Measurements from ENCODE around the gene ZNF860.
"Not testable (repeated sequence)": the region's sequence is repeated elsewhere in the genome, so short reads cannot be mapped to it uniquely, and the experiment has no call there.

ZNF860 gene

GRCh38 chr3:31995026-31995425, 13.5 kb downstream of the ZNF860 start:
- DNase-seq, result not testable (repeated sequence)

GRCh38 chr3:31996195-31996594, 14.6 kb downstream of the ZNF860 start:
- intact Hi-C loops (cut with DNase I), result no loop called here
- no peak for DNase-seq

More at GRCh38 chr3:31995026-31995425, 13.5 kb downstream of the ZNF860 start:
- intact Hi-C loops (cut with DNase I), result not testable (repeated sequence)

- intact Hi-C loops (cut with DNase I), result no loop called here
Measured at GRCh38 chr3:31997500-31997899, 15.9 kb downstream of the ZNF860 start.

GRCh38 chr3:31999907-32000439, 18.4 kb downstream of the ZNF860 start:
- DNase-seq, result no peak
- intact Hi-C loops (cut with DNase I), result no loop called here

More at GRCh38 chr3:31997500-31997899, 15.9 kb downstream of the ZNF860 start:
- no peak for DNase-seq

- DNase-seq, result no peak
- intact Hi-C loops (cut with DNase I), result no loop called here
Measured at GRCh38 chr3:32000877-32001276, 19.3 kb downstream of the ZNF860 start.

- DNase-seq, result no peak
- intact Hi-C loops (cut with DNase I), result no loop called here
Measured at GRCh38 chr3:32002561-32003368, 21.2 kb downstream of the ZNF860 start.

- no peak for DNase-seq
- intact Hi-C loops (cut with DNase I), result no loop called here
Measured at GRCh38 chr3:32003380-32003779, 21.8 kb downstream of the ZNF860 start.

GRCh38 chr3:32004113-32004765, 22.7 kb downstream of the ZNF860 start:
- intact Hi-C loops (cut with DNase I), result no loop called here
- no peak for DNase-seq

GRCh38 chr3:32009101-32009500, 27.6 kb downstream of the ZNF860 start:
- intact Hi-C loops (cut with DNase I), result no loop called here
- DNase-seq, result no peak

- DNase-seq, result no peak
Measured at GRCh38 chr3:32009957-32010356, 28.4 kb downstream of the ZNF860 start.

GRCh38 chr3:32010699-32011098, 29.1 kb downstream of the ZNF860 start:
- DNase-seq, result peak in 1 of 10 donors; percentile 81
- intact Hi-C loops (cut with DNase I), result not testable (repeated sequence)

More at GRCh38 chr3:32009957-32010356, 28.4 kb downstream of the ZNF860 start:
- intact Hi-C loops (cut with DNase I), result no loop called here

GRCh38 chr3:32015638-32016037, 34.1 kb downstream of the ZNF860 start:
- DNase-seq; intact Hi-C loops (cut with DNase I): not testable (repeated sequence)

- intact Hi-C loops (cut with DNase I), result no loop called here
- DNase-seq, result no peak
Measured at GRCh38 chr3:32017286-32017685, 35.7 kb downstream of the ZNF860 start.

- intact Hi-C loops (cut with DNase I), result loop anchor here (2.0 kb wide), 1 partner anchor 126 kb away; no protein-coding TSS in a partner anchor
- no peak for DNase-seq
Measured at GRCh38 chr3:32018757-32019564, 37.4 kb downstream of the ZNF860 start.

- no peak for DNase-seq
- intact Hi-C loops (cut with DNase I), result no loop called here
Measured at GRCh38 chr3:32021155-32021554, 39.6 kb downstream of the ZNF860 start.

- no peak for DNase-seq
- intact Hi-C loops (cut with DNase I), result no loop called here
Measured at GRCh38 chr3:32021748-32022147, 40.2 kb downstream of the ZNF860 start.

GRCh38 chr3:32022947-32023346, 41.4 kb downstream of the ZNF860 start:
- intact Hi-C loops (cut with DNase I), result no loop called here
- no peak for DNase-seq

- intact Hi-C loops (cut with DNase I), result no loop called here
Measured at GRCh38 chr3:32026593-32026992, 45.0 kb downstream of the ZNF860 start.

GRCh38 chr3:32037932-32038267, 56.4 kb downstream of the ZNF860 start:
- intact Hi-C loops (cut with DNase I), result no loop called here
- no peak for DNase-seq

More at GRCh38 chr3:32026593-32026992, 45.0 kb downstream of the ZNF860 start:
- DNase-seq, result no peak

- DNase-seq, result no peak
- intact Hi-C loops (cut with DNase I), result no loop called here
Measured at GRCh38 chr3:32041316-32041715, 59.8 kb downstream of the ZNF860 start.

All from posterior cingulate gyrus (tissue), 11 donors.